Left forelimb (tissue), 1 donor: ENCODE results near the gene ANKFN1.
"Not testable (repeated sequence)": the region's sequence is repeated elsewhere in the genome, so short reads cannot be mapped to it uniquely, and the experiment has no call there.

ENCODE experiments used
- DNase-seq: peaks from one replicate; pipeline ENCODE4 v3.0.0-alpha.2; 2018; ENCODE audit warnings: low spot score

The ANKFN1 gene

GRCh38 chr17:56325313-56326000 lies 172.2 kb downstream of the ANKFN1 start:
- no peak for DNase-seq

- no peak for DNase-seq
Measured at GRCh38 chr17:56326001-56326359, 172.7 kb downstream of the ANKFN1 start.

- no peak for DNase-seq
Measured at GRCh38 chr17:56347639-56348038, 194.4 kb downstream of the ANKFN1 start.

- DNase-seq: no peak
Measured at GRCh38 chr17:56350592-56350991, 197.3 kb downstream of the ANKFN1 start.

- DNase-seq: no peak
Measured at GRCh38 chr17:56351675-56352074, 198.4 kb downstream of the ANKFN1 start.

- no peak for DNase-seq
Measured at GRCh38 chr17:56358651-56359050, 205.4 kb downstream of the ANKFN1 start.

- DNase-seq: no peak
Measured at GRCh38 chr17:56359518-56359917, 206.2 kb downstream of the ANKFN1 start.

- no peak for DNase-seq
Measured at GRCh38 chr17:56367366-56367765, 214.1 kb downstream of the ANKFN1 start.

- no peak for DNase-seq
Measured at GRCh38 chr17:56373981-56374833, 220.9 kb downstream of the ANKFN1 start.

GRCh38 chr17:56389356-56389755 lies 236.1 kb downstream of the ANKFN1 start:
- no peak for DNase-seq

GRCh38 chr17:56392321-56392720 lies 239.0 kb downstream of the ANKFN1 start:
- no peak for DNase-seq

GRCh38 chr17:56393156-56393555 lies 239.9 kb downstream of the ANKFN1 start:
- no peak for DNase-seq

- DNase-seq: no peak
Measured at GRCh38 chr17:56395787-56396186, 242.5 kb downstream of the ANKFN1 start.

GRCh38 chr17:56407086-56407485 lies 253.8 kb downstream of the ANKFN1 start:
- no peak for DNase-seq

GRCh38 chr17:56412356-56412755 lies 259.1 kb downstream of the ANKFN1 start:
- not testable (repeated sequence) for DNase-seq

GRCh38 chr17:56416682-56417351 lies 263.5 kb downstream of the ANKFN1 start:
- no peak for DNase-seq

GRCh38 chr17:56424005-56424404 lies 270.7 kb downstream of the ANKFN1 start:
- DNase-seq: no peak

GRCh38 chr17:56424543-56425044 lies 271.3 kb downstream of the ANKFN1 start:
- DNase-seq: no peak

- DNase-seq: no peak
Measured at GRCh38 chr17:56425483-56425882, 272.2 kb downstream of the ANKFN1 start.

GRCh38 chr17:56426901-56427300 lies 273.6 kb downstream of the ANKFN1 start:
- no peak for DNase-seq

GRCh38 chr17:56431736-56432135 lies 278.5 kb downstream of the ANKFN1 start:
- DNase-seq: no peak

GRCh38 chr17:56432443-56432842 lies 279.2 kb downstream of the ANKFN1 start:
- DNase-seq: no peak

GRCh38 chr17:56434610-56435009 lies 281.3 kb downstream of the ANKFN1 start:
- no peak for DNase-seq
